Activated CD4-positive, alpha-beta T cell treated with anti-CD3 and anti-CD28 coated beads, Interleukin-2, amount 50 U/mL, for 4 hours (primary cell): Measurements from ENCODE around the gene PTGR3.

Source experiments
- DNase-seq, 2 experiments: peaks; one replicate each; pipeline ENCODE4 v3.0.0-alpha.2; 2020

Gene PTGR3, protein sequence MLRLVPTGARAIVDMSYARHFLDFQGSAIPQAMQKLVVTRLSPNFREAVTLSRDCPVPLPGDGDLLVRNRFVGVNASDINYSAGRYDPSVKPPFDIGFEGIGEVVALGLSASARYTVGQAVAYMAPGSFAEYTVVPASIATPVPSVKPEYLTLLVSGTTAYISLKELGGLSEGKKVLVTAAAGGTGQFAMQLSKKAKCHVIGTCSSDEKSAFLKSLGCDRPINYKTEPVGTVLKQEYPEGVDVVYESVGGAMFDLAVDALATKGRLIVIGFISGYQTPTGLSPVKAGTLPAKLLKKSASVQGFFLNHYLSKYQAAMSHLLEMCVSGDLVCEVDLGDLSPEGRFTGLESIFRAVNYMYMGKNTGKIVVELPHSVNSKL

DNA sequence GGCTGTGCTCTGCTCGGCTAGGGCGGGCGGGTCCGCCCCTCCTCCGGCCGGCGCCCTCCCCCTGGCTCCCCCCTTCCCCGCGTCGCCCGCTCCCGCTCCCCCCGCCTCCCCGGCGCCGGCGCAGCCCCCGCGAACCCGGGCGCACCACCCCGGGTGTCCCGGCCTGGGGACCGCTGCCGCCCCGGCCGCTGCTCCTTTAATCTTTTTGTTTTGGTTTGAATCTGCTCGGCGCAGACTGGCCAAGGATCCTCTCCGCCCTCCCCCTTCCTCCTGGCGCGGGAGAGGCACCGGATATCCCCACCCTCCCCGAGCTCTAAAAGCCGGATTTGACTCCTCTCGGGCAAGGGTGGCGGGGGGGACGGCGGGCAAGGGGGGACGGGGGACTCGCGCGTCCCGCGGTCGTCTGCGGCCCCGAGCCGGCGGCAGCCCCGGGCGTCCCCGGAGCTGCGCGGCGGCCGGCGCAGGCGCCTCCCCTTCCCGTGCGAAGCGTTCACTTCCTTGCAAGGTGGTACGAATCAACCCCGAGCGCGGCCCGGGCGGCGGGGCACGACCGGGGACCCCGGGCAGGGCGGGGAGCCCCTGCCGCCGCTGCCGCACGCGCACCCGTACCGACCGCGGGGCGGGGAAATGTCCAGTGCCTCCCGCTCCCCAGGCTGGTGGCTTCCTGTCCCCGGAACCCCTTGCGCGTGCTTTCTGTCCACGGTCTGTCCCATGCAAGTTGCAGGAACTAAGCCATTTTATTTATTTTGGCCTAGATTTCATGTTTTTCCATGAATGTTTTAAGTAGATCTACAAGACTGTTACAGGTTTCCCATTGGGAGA lies at the start of gene PTGR3:
Gene PTGR3 (minus strand): TSS at position 11 of the 822 bp plus-strand sequence. CDS start 81 bp downstream, outside the sequence.
- peak; percentile 57 to 60 for DNase-seq

DNA sequence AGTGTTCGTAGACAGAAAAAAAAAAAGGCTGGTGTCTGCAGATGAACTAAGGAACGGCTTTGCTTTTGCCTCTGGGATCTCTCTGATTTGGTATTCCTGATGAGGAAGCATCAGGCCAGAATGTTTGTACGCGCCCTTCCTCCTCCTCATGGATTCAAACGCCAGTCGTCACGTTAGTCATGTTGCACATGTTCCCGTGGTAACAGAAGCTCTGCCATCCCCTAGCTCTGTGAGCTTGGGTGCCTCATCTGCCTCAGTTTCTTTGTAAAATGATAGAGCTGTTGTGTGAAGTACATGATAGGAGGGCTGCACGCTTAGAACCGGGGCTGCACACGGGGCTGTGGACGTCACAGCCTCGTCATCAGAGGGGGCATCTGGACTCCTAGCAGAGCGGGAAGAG lies 48.7 kb upstream of the PTGR3 start:
- DNase-seq = no peak

DNA sequence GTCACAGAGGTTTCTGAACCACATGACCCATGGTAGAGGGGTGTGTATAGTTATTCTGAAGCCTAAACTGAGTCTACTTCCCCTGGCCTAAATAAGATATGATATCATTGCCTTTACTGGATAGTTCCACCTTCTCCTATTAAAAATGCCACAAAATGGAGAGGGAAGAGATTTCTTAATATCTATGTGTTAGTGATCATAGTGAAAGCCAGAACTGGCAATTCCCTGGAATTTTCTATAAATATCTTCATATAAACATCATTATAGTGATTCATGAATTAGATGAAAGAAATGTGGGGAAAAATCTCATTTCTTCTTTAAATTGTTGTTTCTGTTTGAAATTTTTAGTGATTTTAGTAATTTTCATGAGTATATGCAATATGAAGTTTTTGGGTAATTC lies 47.4 kb upstream of the PTGR3 start:
- no peak for DNase-seq

DNA sequence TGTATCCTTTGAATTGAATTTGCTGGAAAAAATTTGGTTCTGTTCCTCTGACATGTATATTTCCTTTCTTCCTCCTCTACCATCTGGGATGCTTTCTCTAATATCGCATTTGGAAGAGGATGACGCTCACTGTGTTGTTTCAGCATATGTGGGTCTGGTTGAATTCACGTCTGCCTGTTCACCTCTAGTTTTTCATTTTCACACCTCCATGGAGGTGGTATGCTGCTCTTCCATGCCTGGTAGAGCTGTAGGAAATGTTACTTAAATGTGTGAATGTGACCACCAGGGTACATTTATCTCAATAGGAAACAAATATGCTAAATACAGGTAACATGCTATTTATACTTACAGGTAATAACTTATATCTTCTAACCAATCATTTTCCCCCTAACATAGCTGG lies 46.2 kb upstream of the PTGR3 start:
- no peak for DNase-seq

DNA sequence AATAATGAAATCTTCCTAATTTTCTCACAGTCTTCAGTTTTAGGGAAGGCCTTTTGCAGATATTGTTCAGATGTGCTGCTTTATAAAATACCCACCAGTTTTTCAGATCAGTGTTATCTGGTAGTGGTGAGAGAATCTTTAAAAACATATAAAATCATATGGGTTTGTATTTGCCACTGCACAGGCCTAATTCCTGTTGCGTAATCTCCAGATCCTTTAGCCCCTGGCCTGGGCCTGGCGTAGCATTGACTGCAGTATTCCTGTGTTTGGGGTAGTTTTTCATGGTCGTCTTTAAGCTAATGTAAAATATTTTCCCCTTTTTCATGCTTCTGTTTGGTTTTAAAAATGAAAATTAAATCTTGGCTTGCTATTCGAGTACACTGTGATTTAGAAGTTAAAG lies 44.8 kb upstream of the PTGR3 start:
- no peak for DNase-seq

DNA sequence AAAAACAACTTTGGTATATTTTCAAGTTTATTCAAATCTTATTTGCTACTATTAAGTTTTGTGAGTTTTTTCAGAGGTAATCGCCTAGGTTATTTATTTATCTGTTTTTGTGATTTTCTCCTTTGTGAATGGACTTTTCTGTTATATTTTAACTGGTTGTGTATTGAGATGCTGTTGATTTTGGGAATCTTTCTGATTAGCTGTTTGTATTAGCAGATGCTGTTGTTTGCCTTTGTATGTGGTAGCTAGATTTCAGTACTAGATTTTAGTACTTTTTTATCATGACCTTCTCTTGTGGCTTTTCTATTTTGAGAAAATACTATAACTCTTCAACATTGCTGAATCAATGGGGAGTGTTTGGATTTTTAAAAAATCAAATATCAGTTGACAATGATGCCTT lies 44.1 kb upstream of the PTGR3 start:
- DNase-seq = no peak

DNA sequence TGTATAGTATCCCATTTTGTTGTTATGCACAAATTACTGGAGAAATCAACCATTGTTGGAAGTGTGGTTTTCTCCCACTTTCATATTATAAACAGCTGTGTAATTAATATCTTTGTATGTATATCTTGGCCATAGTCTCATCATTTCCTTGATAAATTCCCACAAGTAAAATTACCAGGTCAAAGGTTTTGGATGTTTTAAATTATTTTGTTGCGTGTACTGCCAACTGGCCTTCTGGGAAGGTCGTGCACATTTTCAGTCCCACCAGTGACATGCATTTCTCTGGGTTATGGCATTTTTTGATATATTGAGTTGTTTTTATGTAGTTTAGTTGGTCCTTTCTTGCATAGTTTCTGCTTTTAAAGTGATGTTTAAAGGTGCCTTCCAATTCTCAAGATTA lies 43.2 kb upstream of the PTGR3 start:
- no peak for DNase-seq

DNA sequence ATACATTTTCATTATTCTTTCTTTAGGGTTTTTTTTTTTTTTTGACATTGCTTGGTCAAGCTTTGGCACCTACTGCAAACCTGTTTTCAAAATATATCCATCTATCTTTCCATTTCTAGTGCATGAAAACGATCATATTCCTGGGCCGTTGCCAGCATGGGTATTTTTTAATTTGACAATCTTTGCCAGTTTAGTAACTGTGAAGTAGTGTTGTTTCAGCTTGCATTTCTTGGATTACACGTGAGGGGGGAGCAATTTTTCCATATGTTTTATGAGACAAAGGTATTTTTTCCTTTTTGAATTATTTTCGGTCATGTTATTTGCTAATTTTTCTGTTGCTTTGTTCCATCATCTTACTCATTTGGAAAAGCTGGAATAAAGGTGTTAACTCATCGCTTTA lies 42.5 kb upstream of the PTGR3 start:
- DNase-seq = no peak

DNA sequence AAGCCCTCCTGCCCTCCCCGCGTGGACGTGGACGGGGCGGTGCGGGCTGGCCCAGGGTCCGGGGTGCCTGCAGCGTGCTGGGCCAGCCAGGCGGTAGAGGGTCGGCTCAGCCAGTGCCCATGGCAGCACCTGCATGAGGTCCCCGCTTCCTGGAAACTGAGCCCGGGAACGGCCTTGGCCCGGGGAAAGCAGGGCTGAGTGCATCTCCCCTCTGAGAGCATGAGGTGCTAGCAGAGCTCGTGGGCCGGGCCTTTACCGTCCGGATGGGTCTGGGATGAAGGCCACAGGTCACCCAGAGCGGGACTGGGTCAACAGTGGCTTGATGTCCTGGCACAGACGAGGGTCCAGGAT lies 41.5 kb upstream of the PTGR3 start:
- DNase-seq = no peak

DNA sequence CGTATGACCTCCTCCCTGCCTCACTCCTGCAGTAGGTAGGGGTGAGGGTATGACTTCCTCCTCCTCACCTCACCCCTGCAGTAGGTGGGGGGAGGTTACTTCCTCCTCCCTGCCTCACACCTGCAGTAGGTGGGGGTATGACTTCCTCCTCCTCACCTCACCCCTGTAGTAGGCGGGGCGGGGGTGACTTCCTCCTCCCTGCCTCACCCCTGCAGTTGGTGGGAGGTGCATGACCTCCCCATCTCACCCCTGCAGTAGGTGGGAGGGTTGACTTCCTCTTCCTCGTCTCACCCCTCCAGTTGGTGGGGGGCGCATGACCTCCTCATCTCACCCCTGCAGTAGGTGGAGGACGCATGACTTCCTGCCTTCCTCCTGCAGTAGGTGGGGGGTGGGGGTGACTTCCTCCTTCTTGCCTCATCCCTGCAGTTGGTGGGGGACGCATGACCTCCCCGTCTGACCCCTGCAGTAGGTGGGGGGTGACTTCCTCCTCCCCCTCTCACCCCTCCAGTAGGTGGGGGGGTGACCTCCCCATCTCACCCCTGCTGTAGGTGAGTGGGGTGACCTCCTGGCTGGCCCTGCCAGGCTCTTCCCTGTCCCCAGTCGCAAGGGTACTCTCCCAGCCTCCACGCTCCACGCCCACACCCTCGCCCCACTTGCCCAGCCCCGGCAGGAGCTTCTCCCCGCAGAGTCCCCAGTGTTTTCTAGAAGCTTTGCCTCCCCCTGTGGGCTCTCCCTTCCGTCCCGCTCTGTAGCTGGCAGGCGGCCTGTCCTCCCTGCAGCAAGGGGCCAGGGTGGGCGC lies 40.9 kb upstream of the PTGR3 start:
- no peak for DNase-seq

DNA sequence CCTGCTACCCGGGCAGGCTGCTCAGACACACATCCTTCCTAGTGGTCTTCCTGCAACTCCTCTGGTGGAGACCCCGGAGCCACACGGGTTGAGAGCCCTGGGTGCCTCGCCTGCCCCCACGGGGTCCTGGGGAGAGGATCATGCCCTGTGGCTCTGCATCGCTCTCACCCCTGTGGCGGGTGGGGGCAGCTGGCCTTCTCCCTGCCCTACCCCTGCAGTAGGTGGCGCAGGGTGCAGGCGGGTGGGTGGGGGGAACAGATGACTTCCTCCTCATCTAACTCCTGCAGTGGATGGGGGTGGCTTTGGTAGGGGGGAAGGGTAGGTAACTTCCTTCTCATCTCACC lies 40.2 kb upstream of the PTGR3 start:
- no peak for DNase-seq

DNA sequence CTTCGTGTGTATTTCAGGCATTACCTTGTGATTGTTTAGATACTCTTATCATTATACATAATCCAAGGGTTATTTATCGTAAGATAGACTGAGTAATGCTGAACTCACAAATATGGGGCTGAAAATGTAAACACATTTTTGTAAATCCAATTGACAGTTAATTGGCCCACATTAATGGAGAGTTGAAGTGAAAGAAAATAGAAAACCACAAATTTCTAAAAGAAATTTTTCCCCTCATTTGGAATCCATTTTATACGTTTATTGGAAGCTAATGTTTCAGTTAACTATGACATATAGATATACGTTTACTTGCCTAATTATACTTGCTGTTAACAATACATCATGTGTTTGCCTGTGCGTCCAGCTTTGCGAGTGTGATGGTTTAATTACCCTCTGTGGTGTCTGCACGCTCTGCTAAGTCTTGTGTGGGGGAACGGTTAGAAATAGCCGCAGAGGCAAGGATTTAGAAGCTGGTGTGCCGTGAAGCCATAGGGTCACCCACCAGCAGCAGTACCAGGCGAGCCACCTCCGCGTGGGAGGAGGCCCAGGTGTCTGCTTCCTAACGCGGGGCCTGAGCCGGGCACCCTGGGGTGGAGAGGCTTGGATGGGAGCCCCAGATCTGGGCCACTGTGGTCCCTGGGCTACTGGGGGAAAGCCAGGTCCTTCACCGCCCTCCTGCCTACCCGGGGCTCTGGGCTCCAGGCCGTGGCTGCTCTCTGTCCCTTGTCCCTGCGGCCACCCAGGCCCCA lies 39.7 kb upstream of the PTGR3 start:
- DNase-seq = no peak

DNA sequence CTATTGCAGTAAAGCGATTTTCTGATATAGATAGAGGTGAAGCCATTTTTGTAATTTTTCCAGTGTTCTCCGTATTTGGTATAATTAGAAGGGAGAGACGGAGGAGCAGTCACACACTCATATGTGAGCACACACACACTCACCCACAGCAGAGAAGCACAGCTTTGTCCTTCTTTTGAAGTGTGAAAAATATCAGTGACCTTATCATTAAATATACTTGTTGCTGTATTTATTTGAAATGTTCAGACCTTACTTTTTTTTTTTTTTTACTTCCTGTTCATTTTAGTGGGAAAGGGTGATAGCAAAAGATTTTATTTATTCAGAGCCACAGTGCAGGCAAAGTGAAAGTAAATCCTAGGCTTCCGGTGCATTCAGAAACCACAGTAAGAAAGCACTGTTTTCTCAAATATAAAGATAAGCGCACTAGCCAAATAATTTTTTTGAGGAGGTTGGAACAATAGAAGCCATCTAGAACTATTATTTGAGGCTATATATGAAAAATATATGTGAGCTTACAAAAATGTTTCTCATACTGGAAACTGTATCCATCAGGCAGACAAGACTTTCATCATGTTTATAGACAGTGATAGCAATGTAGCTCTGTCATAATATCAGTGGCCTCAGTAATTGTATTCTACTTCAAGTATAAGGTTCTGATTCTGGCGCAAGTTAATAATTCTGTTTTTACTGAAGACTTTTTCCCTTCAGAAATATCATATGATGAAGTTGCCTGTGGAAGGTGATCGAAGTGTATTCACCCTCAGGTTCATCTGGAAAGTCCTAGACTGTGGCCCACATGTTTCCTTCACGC lies 38.9 kb upstream of the PTGR3 start:
- no peak for DNase-seq

DNA sequence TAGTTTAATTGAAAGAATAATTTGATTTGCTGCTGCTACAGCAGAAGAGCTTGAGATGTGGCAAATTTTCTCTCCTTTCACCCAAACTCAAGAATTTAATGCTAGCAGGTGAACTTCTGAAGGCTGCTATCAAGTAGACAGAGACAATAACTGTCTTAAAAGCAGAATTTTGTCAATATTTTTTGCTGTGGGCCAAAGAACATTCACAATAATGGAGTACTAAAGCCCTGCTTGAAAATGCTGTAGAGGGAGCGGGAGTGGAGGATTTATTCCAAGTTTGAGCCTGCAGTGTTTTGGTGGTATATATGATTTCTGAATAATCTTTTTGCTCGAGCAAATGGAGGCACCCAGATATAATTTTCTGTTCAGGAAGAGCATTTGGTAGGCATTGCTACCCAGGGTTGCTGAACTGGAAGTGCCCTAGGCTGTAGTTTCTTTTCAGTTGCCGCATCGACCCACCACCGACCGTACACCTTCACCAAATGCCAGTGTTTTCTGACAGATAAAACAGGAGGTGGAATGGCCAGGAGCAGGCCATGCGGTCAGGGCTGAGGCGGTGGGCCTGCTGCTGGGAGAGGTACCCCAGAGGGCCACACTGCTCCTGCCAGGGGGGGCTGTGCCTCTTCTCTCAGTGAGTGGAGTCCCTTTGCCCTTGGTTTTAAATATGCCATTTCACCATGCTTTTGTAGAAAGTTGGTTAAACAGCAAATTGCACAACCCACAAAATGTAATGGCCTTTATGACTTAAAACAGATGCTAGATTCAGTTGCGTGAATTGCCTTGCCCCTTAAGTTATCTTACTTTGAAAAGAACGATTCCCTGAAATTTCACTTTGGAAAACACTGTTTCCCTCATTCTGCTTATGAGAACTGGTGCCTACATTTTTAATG lies 38.0 kb upstream of the PTGR3 start:
- no peak for DNase-seq

DNA sequence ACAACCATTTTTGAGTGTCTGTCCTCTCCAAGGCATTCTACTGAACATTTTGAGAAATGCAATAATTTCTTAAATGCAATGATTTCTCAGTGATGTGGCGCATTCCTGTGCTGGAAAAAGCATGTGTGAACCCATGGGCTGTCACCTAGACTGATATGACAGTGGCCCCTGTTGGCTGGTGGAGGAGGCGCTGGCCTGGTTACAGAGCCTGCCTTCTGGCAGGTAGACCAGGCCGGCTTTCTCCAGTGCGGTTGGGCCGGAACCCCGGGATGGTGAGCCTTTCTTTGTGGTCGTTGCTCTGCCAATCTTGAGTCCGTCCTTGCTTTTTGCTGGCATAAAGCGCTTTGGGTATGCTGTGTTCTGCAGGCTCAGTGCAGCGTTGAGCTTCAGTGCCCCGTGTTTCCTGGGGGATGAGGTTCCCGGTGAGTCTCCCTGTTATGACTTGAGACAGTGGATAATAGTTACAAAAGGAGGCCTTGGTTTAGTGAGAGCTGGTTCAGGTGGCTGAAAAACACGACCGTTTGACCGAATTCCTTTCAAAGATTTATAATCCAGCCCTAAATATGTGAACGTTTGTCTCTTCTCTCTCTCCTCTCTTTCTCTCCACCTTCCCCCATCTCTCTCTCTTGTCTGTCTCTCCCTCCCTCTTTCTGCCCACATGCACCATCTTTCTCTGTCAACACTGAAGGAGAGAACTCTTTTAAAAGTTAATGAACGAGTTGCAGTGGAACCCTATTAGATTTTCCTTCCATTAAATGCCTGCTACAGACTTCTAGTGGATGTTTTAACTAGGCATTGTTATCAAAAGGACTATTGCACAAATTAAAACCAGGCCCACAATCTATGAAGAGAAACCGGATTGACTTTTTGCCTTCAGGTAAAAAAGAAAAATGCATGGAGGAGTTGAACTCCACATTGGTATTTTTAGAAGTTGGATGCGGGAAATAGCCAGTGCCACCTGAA lies 35.7 kb upstream of the PTGR3 start:
- DNase-seq = peak in 1 of 2 experiments; percentile 28

DNA sequence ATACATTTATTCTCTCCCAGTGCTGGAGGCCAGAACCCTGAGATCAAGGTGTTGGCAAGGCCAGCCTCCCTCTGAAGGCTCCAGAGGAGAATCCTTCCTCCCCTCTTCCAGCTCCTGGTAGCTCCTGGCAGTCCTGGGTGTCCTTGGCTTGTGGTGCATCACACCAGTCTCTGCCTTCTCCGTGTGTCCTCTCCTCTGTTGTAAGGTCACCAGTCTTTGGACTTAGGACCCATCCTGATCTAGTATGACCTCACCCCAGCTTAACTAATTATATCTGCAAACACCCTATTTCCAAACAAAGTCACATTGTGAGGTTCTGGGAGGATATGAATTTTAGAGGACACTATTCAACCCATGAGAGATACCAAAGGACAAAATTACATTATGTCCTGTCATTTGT lies 32.8 kb upstream of the PTGR3 start:
- no peak for DNase-seq

DNA sequence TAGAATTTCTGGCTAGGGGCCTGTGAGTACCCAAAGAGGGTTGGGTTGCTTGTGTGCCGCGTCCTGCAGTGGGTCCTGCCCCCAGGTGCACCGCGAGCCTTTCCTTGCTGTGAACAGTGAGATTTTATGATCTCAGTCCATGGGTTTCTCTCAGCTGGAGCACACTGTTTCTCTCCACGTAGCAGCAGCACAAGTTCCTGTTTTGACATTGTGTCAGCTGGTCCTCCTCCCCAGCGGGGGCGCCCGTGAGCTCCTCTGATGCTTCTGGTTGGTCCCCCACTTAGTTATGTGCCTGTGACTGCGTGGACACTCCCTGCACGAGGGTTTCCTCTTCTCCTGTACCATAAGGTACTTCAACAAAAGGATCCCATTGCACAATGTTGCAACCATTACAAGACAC lies 31.5 kb upstream of the PTGR3 start:
- no peak for DNase-seq

DNA sequence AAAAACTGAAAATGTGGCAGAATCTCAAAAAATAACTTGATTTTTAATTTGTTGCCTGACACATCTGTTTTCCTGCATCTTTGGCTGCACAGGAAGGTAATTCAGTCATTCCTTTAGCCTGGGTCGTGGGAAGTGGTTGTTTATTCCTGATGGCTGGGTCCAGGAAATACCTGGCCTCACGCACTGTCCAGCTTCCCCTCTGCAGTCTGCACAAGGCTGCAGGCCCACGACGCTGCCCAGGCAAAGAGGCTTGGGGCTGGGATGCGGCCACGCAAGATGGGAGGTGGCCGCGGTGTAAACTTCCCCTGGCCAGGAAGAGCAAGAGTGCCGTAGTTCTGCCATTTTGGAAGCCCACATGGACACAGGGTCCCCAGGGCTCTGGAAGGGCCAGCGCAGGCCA lies 29.8 kb upstream of the PTGR3 start:
- no peak for DNase-seq

DNA sequence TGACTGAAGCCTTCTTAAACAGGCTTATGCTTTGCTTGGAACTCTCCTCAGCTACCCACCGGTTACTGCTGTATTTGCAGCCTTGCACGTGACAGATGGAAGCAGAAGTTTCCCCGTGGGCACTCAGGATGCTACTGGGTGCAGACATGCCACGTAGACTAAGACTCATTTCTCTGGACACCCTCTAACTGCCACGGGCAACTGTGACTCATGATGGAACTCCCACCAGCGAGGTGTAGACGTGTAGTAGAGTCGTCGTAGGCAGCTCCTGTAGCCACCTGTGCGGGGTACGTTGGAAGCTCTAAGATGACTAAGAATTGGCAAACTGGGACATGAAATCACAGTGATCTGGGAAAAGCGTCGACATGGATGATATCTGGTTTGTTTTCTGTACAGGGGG lies 29.2 kb upstream of the PTGR3 start:
- DNase-seq = no peak

DNA sequence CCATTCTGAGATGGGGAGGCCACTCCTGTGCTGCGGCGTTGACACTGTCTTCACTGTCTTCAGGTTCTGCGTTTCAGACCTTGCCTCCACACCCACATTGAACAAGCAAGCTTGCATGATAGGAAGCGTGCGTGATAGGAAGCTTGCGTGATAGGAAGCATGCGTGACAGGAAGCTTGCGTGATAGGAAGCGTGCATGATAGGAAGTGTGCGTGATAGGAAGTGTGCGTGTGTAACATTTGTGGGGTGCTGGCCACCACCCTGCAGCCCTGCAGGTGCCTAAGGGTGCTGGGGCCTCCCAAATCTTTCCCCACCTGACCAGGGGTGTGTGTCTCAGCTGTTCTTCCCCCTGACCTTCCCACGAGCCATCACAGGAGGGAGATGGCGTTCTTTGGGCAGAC lies 27.0 kb upstream of the PTGR3 start:
- DNase-seq = no peak
